ENCODE data around the gene CCDC66. TPM values are rescaled to one million over a fixed set of nuclear protein-coding genes. Genes with fewer than 3 reads are reported as not detected.

Gene CCDC66
- total and polyA plus RNA-seq, 9 of the 15 experiments (the other 6 are each of a cell fraction or from before 2014, with no cell fraction given) = 21.5 to 46.5 (median 29.6) TPM

DNA sequence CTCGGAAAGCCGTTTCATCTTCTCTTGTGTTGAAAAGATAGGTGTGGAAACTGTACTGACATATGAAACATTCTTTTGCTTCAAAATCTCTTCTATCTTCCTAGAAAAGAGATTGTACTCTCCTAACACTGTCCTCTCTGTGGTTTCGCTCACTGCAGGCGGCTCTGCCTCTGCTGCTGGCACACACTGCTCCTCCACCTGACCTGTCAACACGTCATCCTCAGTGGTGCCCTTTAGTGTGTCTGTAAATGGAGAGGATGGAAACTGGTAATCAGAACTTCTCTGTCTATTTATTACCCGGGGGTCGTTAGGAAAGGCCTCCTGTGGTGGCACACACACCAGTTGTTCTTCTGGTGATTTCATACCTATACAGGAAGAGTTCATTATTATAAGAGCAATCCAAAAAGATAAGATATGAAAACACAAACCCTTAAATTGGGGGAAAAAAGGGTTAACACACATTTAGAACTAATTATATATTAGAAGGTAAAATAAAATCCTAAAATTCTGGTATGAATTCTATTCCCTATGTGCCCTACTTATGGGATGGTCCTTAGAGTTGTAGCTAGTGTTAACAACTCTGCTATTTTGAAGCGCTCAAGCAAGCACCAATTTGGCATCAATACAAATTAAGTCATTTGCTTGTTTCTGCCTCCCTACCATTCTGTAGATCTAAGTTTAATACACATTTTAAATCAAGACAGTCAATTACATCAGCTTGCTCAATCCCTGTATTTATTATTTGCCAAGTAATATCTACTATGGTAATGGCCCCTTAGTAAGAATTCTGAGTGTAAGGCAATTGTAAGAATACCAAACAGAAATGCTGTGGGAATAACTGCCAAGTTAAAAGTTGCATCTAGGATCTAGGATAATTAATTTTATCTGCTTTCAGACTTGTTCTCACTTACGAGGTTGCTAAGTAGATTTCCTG, 76.9 kb downstream of the CCDC66 start:
- no peak overlapping the region for H3K9ac ChIP-seq (ENCODE audit: insufficient read depth in 1 of 2, low read depth in 2 of 2, low read length in 2 of 2)
- no TSS peak for BruUV-seq (replicated peaks)
- CTCF ChIA-PET (ENCODE audit: low intra/inter-chr PET ratio) = no interaction called here
- FAIRE-seq = no peak
- H3K9me1 ChIP-seq (ENCODE audit: control insufficient read depth, insufficient read depth, low read length) = no peaks in the 10 kb centered on the region
- H3K4me3 ChIP-seq = no peak overlapping the region
- no peaks in the 10 kb centered on the region for H3K79me2 ChIP-seq (ENCODE audit: control insufficient read depth, insufficient read depth, low read length)
- no peaks in the 10 kb centered on the region for H3K4me1 ChIP-seq (replicated peaks in 1 of 2; ENCODE audit: control insufficient read depth in 2 of 2, insufficient read depth in 2 of 2, low read length in 2 of 2)
- H4K20me1 ChIP-seq (replicated peaks; ENCODE audit: control insufficient read depth, insufficient read depth, low read length) = no peaks in the 10 kb centered on the region
- H2AFZ ChIP-seq (ENCODE audit: low read depth, low read length) = no peak overlapping the region
- no peaks in the 10 kb centered on the region for H3K9me3 ChIP-seq (replicated peaks; ENCODE audit: control insufficient read depth, insufficient read depth, low read depth, low read length)
- no peak for DNase-seq (ENCODE audit: extremely low read depth in 1 of 4, low spot score in 3 of 4)
- no peak for ATAC-seq
- no peak overlapping the region for H3K4me2 ChIP-seq (ENCODE audit: insufficient read depth, low read length)
- H3K36me3 ChIP-seq (ENCODE audit: control insufficient read depth, insufficient read depth, low read length) = peaks cover 49% of the 10 kb centered on the region; the same call in 2 of the 3 replicates
- intact Hi-C loops (cut with micrococcal nuclease) (no loop called here), in situ Hi-C loops (cut with MboI) (no loop called here)
- TF ChIP-seq, protein P1, sequence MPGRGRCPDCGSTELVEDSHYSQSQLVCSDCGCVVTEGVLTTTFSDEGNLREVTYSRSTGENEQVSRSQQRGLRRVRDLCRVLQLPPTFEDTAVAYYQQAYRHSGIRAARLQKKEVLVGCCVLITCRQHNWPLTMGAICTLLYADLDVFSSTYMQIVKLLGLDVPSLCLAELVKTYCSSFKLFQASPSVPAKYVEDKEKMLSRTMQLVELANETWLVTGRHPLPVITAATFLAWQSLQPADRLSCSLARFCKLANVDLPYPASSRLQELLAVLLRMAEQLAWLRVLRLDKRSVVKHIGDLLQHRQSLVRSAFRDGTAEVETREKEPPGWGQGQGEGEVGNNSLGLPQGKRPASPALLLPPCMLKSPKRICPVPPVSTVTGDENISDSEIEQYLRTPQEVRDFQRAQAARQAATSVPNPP (IDR thresholded peaks at IDR 0.05; ENCODE audit: borderline replicate concordance, insufficient read depth, insufficient read length) = no peak
- H3K27ac ChIP-seq (ENCODE audit: extremely low read depth, low read depth, low read length) = no peak overlapping the region
- WGBS (ENCODE audit: insufficient coverage, low coverage, missing lambda C conversion rate) = 96% methylated on average over 9 of the region's 9 CpGs
- no peaks in the 10 kb centered on the region for H3K27me3 ChIP-seq (ENCODE audit: control insufficient read depth in 2 of 2, insufficient read depth in 2 of 2, low read length in 2 of 2)
- POLR2A ChIA-PET = no interaction called here

DNA sequence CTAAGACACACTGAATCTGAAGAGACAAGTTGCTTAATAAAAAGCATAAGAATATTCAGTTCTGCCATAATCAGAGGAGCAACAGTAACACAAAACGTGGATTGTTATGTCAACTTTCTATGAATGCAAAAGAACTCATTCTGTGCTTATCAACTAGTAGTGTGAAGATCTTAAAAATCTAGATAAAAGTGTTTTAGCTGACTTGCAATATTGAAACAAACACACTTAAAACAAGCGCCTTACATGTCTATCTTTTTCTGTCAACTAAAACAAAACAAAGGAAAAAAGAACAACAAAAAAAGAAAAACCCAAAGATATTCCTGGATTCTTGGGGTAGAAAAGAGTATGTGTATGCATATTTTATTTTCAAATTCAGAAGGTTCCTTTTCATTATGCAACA, 88.4 kb downstream of the CCDC66 start:
- POLR2A ChIA-PET = no interaction called here
- H3K27me3 ChIP-seq (ENCODE audit: control insufficient read depth in 2 of 2, insufficient read depth in 2 of 2, low read length in 2 of 2) = no peaks in the 10 kb centered on the region
- TF ChIP-seq HNRNPLL (IDR thresholded peaks at IDR 0.05; ENCODE audit: low read depth, low read length, poor library complexity, severe bottlenecking) (no peak), MAFG (tag; conservative IDR thresholded peaks at IDR 0.05) (peak; percentile 57; the same call in 1 of the 2 replicates), ZNF143 (CRISPR knock-in tag; IDR thresholded peaks at IDR 0.05) (no peak), ETV1 (tag; conservative IDR thresholded peaks at IDR 0.05; ENCODE audit: low read depth) (no peak), TCF7L2 (IDR thresholded peaks at IDR 0.05; ENCODE audit: low read depth, low read length) (no peak), ZNF316 (IDR thresholded peaks at IDR 0.05) (peak; percentile 76), ZNF224 (CRISPR knock-in tag; IDR thresholded peaks at IDR 0.05) (no peak), CHD1 (IDR thresholded peaks at IDR 0.05; ENCODE audit: low read length) (no peak), C11orf30 (IDR thresholded peaks at IDR 0.05; ENCODE audit: low read depth) (peak; percentile 66; the same call in 1 of the 2 replicates), ZNF589 (CRISPR knock-in tag; IDR thresholded peaks at IDR 0.05; ENCODE audit: low read depth) (no peak)
- TF ChIP-seq, protein P2, sequence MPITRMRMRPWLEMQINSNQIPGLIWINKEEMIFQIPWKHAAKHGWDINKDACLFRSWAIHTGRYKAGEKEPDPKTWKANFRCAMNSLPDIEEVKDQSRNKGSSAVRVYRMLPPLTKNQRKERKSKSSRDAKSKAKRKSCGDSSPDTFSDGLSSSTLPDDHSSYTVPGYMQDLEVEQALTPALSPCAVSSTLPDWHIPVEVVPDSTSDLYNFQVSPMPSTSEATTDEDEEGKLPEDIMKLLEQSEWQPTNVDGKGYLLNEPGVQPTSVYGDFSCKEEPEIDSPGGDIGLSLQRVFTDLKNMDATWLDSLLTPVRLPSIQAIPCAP (CRISPR knock-in tag; IDR thresholded peaks at IDR 0.05; ENCODE audit: borderline replicate concordance) = no peak

More for the DNA sequence above, 88.4 kb downstream of the CCDC66 start:
- Histone ChIP-seq H3K4me1 (replicated peaks in 1 of 2; ENCODE audit: control insufficient read depth in 2 of 2, insufficient read depth in 2 of 2, low read length in 2 of 2) (no peaks in the 10 kb centered on the region), H3K4me2 (ENCODE audit: insufficient read depth, low read length) (no peak overlapping the region), H3K9me3 (replicated peaks; ENCODE audit: control insufficient read depth, insufficient read depth, low read depth, low read length) (no peaks in the 10 kb centered on the region), H3K36me3 (ENCODE audit: control insufficient read depth, insufficient read depth, low read length) (peaks cover 81% of the 10 kb centered on the region), H4K20me1 (replicated peaks; ENCODE audit: control insufficient read depth, insufficient read depth, low read length) (no peaks in the 10 kb centered on the region), H2AFZ (ENCODE audit: low read depth, low read length) (no peak overlapping the region), H3K9ac (ENCODE audit: insufficient read depth in 1 of 2, low read depth in 2 of 2, low read length in 2 of 2) (no peak overlapping the region), H3K27ac (ENCODE audit: extremely low read depth, low read depth, low read length) (no peak overlapping the region), H3K4me3 (no peak overlapping the region), H3K79me2 (ENCODE audit: control insufficient read depth, insufficient read depth, low read length) (peaks cover 6% of the 10 kb centered on the region; the same call in 1 of the 3 replicates), H3K9me1 (ENCODE audit: control insufficient read depth, insufficient read depth, low read length) (no peaks in the 10 kb centered on the region)
- FAIRE-seq (no peak), DNase-seq (ENCODE audit: extremely low read depth in 1 of 4, low spot score in 3 of 4) (no peak), ATAC-seq (no peak)
- in situ Hi-C loops (cut with MboI) (no loop called here), intact Hi-C loops (cut with micrococcal nuclease) (no loop called here)
- no TSS peak for BruUV-seq (replicated peaks)
- 67% methylated on average over 2 of the region's 2 CpGs for WGBS (ENCODE audit: insufficient coverage, low coverage, missing lambda C conversion rate)
- CTCF ChIA-PET (ENCODE audit: low intra/inter-chr PET ratio) = no interaction called here

Measured in K562 (cell line).